ENCODE results near the gene NOSIP.

Gene NOSIP

DNA sequence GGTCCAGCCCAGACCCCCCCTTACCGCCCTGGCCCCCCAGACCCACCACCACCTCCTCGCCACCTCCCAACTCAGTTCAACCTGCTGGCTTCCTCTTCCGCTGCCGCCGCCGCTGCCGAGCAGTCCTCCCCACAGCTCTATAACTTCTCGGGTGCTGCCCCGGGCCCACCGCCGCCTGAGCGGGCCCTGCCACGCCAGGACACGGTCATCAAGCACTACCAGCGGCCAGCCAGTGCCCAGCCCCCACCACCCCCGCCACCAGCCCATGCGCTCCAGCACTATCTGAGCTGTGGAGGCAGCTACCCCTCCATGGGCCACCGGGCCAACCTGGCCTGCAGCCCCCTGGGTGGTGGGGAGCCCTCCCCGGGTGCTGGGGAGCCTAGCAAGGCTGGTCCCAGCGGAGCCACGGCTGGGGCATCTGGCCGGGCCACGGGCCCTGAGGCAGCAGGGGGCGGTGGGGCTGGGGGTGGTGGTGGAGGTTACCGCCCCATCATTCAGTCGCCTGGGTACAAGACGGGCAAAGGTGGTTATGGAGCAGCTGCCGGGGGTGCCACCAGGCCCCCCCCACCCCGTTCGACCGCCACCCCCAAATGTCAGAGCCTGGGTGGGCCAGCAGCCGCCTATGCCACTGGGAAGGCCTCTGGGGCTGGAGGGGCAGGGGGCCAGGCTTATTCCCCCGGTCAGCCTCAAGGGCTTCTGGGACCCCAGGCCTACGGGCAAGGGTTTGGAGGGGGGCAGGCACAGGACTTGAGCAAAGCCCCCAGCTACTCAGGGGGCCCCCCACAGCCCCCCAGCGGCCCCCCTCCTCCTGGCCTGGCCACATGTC, 14.8 kb upstream of the NOSIP start:
- DNase-seq: no peak

DNA sequence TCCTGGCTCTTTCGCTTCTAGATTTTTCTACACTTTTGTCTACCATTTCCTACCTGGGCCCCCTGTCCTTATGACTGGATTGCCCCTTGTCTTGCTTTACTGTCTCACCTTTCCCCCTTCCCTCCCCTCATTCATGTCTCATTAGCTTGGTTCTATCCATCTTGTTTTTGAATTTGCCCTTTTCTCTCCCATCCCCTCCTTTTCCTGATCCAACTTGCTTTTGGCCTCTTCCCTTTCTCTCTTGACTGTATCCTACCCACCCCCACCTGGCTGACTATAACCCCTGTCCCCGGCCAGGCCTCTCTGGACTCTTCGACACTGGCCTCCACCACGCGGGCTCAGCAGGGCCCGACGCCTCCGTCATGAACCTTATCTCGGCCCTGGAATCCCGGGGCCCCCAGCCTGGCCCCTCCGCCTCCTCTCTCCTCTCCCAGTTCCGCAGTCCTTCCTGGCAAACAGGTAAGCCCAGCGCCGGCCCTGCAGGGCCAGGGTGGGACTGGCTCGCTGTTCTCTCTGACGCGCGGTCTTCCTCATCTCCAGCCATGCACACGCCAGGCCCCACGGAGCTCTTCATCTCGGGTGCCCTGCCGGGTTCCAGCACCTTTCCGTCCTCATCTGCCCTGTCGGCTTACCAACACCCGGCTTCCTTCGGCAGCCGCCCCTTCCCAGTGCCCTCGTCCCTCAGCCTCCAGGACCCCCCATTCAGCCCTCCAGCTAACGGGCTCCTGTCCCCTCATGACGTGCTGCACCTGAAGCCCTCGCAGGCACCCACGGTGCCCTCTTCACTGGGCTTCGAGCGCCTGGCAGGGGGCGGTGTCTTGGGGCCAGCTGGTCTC, 14.0 kb upstream of the NOSIP start:
- DNase-seq: no peak

- peak; percentile 91 for DNase-seq
Observed at GRCh38 chr19:49593233-49594113, 13.1 kb upstream of the NOSIP start.

GRCh38 chr19:49592486-49593232, 12.3 kb upstream of the NOSIP start:
- no peak for DNase-seq

DNA sequence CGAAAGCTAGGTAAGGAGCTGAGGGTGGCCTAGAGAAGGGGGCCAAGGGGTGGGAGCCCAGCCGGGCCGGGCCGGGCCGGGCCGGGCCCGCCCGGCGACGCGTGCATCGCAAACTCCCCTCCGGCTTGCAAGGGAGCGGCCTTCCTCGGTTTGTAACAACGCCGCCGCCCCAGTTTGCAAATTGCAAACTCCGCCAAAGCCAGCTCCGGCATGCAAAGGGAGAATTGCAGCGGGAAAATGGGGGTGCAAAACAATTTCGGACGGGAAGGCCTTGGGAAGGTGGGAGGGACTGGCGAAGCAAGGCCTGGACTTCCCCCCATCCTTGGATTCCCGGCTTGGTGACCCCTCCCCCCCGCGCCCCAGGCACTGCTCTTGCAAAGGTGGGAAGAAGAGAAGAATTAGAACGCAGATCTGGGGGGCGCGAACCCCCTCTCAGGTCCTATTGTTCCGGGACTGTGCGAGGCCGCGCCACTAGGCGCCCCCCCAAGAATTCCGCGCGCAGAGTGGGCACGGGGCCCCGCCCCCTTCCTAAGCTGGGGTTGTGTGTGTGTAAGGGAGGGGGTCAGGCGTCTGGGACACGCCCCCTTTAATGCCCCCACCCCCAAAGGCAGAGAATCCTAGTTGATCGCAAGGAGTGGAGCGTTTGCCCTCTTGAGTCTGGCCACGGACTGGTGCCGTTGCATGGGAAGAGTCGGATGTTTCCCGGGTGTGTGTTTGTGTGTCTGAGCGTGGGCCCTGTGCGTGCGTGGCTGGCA, 11.6 kb upstream of the NOSIP start:
- DNase-seq: peak; percentile 45

- peak; percentile 80 for DNase-seq
Observed at GRCh38 chr19:49590971-49591730, 10.8 kb upstream of the NOSIP start, which contains the start of gene PRR12. PRR12 (plus strand) TSS chr19:49591182; CDS start chr19:49591655, 473 bp downstream.

GRCh38 chr19:49590071-49590970, 10.0 kb upstream of the NOSIP start:
- DNase-seq: peak; percentile 98

DNA sequence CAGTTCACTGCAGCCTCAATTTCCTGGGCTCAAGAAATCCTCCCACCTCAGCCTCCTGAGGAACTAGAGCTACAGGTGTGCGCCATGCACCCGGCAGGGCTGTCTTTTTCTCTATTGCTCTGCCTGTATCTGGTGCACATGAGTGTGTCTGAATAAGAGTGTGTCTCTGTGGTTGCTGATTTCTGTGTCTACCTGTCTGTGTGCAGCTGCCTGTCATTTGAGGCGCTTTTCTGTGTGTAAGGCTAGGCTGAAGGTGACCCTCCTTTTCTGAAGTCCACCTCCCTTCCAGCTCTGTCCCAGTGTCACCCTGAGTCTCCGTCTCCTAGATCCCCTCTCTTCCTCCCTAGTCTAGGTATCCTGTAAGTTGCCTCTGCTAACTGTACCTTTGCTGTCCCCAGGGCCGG, 9.1 kb upstream of the NOSIP start:
- no peak for DNase-seq

DNA sequence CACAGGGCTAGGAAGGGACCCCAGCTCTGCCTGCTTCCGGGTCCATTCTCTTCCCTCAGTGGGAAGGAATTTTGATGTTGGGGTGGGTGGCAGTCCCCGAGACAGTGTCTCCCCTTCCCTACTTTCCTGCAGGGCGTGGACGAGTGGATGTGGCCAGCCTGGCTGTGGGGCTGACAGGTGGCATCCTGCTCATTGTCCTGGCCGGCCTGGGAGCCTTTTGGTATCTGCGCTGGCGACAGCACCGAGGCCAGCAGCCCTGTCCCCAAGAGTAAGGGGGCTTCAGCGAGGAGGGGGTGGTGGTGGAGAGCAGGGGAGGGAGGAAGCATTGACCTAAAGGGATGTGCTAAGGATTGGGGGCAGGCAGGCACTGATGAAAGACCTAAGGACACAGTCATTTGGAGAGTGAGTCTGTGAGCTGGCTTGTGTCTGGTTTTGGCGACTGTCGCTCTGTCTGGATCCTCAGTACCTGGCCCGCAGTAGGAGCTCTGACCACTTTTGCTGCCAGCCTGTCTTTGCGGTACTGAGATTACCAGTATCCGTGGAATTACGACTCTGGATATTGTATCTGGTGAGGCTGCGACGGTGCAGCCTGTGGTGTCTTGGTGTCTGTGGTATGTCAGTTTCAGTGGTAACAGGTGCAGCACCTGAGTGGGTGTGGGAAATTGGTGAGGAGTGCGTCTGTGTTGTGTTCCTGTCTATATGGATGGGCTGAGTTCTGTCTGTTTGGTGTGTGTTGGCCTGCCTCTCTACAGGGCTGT, 8.2 kb upstream of the NOSIP start:
- DNase-seq: no peak

- DNase-seq: no peak
Observed at GRCh38 chr19:49587227-49587626, 6.9 kb upstream of the NOSIP start.

DNA sequence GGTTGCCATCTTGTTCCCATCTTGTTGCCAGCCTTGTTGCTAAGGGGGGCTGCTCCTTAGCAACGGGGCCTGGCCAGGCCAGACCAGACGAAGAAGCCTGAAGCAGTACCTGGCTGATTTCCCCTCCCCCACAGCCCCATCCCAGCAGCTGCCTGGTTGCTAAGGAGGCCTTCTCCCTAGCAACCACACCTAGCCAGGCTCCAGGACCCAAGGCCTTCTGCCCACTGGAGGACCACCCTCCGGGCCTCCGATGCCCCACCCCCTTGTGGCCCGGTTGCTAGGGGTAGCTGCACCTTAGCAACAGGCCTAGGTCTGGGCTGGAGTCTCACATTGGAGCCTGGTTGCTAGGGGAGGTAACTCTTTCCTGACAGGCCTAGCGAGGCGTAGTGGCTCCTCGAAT, 4.7 kb upstream of the NOSIP start:
- DNase-seq: no peak

GRCh38 chr19:49583239-49583638, 2.9 kb upstream of the NOSIP start:
- no peak for DNase-seq

GRCh38 chr19:49581007-49581508, 702 bp upstream of the NOSIP start, which contains the start of gene PRRG2:
PRRG2 (plus strand) TSS chr19:49581316; CDS start chr19:49583220, 1,904 bp downstream.
- no peak for DNase-seq

DNA sequence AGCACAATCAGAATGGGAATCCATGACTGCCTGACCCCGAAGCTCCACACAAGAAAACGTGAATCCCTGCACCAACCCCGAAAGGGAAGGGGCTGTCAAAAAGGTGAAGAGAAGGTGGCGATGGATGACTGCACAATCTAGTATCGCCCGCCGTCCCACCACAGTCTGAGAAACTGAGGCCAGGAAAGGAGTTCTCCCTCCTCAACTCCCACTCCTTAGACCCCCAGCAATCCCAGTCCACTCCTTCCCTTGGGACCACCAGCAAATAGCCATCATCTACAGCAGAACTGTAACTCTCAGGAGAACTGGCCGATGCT, 451 bp downstream of the NOSIP start:
- DNase-seq: no peak

- DNase-seq: no peak
Observed at GRCh38 chr19:49579193-49579592, 1.2 kb downstream of the NOSIP start.

GRCh38 chr19:49574206-49574755, 6.1 kb downstream of the NOSIP start:
- no peak for DNase-seq

DNA sequence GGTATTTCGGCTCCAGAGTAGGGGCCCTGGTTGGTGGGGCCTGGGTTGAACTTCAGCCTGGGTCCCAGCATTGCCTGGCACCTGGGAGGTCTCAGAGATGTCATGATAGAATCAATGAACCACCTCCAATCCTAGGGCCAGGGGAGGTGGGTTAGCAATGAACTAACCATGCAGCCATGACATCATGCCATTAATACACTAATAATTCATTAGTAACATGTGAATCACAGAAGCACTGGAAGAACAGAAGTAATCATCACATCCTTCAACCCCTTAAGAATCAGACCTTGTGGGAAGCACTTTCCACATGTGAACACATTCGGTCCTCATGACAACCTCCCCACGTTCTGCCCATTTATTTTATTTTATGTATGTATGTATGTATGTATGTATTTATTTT, 6.9 kb downstream of the NOSIP start:
- no peak for DNase-seq

GRCh38 chr19:49573009-49573408, 7.3 kb downstream of the NOSIP start:
- no peak for DNase-seq
